ENCODE measurements around the gene TMEM151A. TPM values are rescaled to one million over a fixed set of nuclear protein-coding genes. Genes with fewer than 3 reads are reported as not detected.

TMEM151A gene
- total RNA-seq, 1 donor from 2014 or later, result not detected

DNA sequence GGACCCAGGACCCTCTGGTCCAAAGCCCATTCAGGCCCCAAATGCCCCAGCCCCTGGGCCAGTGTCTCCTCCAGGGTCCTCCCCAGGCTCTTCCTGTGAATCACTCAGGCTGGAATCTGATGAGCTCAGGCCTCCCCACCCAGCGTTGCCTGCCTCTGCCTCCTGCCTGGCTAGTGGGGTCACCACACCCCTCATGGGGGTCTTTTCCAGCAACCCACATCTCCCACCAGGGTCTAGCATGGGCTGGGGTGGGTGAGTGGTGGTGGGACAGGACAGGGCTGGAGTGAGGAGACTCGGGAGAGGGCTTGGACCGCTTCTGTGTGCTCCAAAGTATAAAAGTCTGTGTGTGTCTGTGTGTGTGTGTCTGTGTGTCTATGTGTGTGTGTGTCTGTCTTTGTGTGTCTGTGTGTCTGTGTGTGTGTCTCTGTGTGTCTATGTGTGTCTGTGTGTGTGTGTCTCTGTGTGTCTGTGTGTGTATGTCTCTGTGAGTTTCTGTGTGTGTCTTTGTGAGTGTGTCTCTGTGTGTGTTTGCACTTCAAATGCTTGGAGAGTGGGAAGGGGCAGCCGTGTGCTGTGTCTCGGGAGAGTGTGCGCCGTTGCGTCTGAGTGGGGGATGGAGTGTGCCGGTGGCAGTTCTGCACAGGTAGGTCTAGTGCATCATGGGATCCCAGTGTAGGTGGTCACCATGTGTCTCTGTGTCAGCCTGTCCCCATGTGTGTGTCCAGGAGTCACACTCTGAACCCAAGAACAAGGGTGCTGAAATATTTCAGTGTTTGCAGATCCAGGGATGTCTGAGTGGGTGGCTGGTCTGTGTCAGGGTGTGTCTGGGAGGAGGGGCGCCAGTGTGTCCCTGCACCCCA, 35.7 kb downstream of the TMEM151A start:
- peak overlapping the region; percentile 28 for H3K27ac ChIP-seq (ENCODE audit: low read depth, low read length)
- peak overlapping the region in 2 of 3 donors; percentile 23 to 68 for H3K9ac ChIP-seq (ENCODE audit: low read depth in 1 of 3, low read length in 3 of 3)
- H3K36me3 ChIP-seq (ENCODE audit: control insufficient read depth in 3 of 3, insufficient read depth in 3 of 3, low read length in 3 of 3), result peaks cover 0 to 5% (median 4%) of the 10 kb centered on the region in 3 donors
- peaks cover 19 to 34% (median 32%) of the 10 kb centered on the region in 3 donors for H3K4me1 ChIP-seq (ENCODE audit: control insufficient read depth in 3 of 3, insufficient read depth in 3 of 3, low read length in 3 of 3)
- peak overlapping the region in 1 of 3 donors; percentile 41 for H3K4me3 ChIP-seq (ENCODE audit: low read length in 3 of 3)
- no peaks in the 10 kb centered on the region for H3K27me3 ChIP-seq (ENCODE audit: control insufficient read depth in 3 of 3, insufficient read depth in 3 of 3, low read length in 3 of 3)
- H3K9me3 ChIP-seq (ENCODE audit: control insufficient read depth in 3 of 3, low read length in 3 of 3), result no peaks in the 10 kb centered on the region

- H3K27ac ChIP-seq (ENCODE audit: low read depth, low read length), result no peak overlapping the region
- H3K4me3 ChIP-seq (ENCODE audit: low read length in 3 of 3), result peak overlapping the region in 1 of 3 donors; percentile 41
- H3K9ac ChIP-seq (ENCODE audit: low read depth in 1 of 3, low read length in 3 of 3), result peak overlapping the region in 1 of 3 donors; percentile 68
- H3K36me3 ChIP-seq (ENCODE audit: control insufficient read depth in 3 of 3, insufficient read depth in 3 of 3, low read length in 3 of 3), result peaks cover 0 to 10% (median 9%) of the 10 kb centered on the region in 3 donors
- no peaks in the 10 kb centered on the region for H3K27me3 ChIP-seq (ENCODE audit: control insufficient read depth in 3 of 3, insufficient read depth in 3 of 3, low read length in 3 of 3)
- H3K9me3 ChIP-seq (ENCODE audit: control insufficient read depth in 3 of 3, low read length in 3 of 3), result no peaks in the 10 kb centered on the region
- H3K4me1 ChIP-seq (ENCODE audit: control insufficient read depth in 3 of 3, insufficient read depth in 3 of 3, low read length in 3 of 3), result peaks cover 18 to 33% (median 31%) of the 10 kb centered on the region in 3 donors
Measured at GRCh38 chr11:66328031-66328301, 36.3 kb downstream of the TMEM151A start.

- Histone ChIP-seq H3K9me3 (ENCODE audit: control insufficient read depth in 3 of 3, low read length in 3 of 3) (no peaks in the 10 kb centered on the region), H3K36me3 (ENCODE audit: control insufficient read depth in 3 of 3, insufficient read depth in 3 of 3, low read length in 3 of 3) (peaks cover 3 to 16% (median 15%) of the 10 kb centered on the region in 3 donors), H3K27ac (ENCODE audit: low read depth, low read length) (no peak overlapping the region), H3K27me3 (ENCODE audit: control insufficient read depth in 3 of 3, insufficient read depth in 3 of 3, low read length in 3 of 3) (no peaks in the 10 kb centered on the region), H3K9ac (ENCODE audit: low read depth in 1 of 3, low read length in 3 of 3) (peak overlapping the region in 2 of 3 donors; percentile 38 to 68), H3K4me1 (ENCODE audit: control insufficient read depth in 3 of 3, insufficient read depth in 3 of 3, low read length in 3 of 3) (peaks cover 18 to 33% (median 31%) of the 10 kb centered on the region in 3 donors), H3K4me3 (ENCODE audit: low read length in 3 of 3) (peak overlapping the region; percentile 35 to 58 (median 57))
Measured at GRCh38 chr11:66328302-66329144, 36.8 kb downstream of the TMEM151A start.

GRCh38 chr11:66329165-66329673, 37.5 kb downstream of the TMEM151A start:
- Histone ChIP-seq H3K4me1 (ENCODE audit: control insufficient read depth in 3 of 3, insufficient read depth in 3 of 3, low read length in 3 of 3) (peaks cover 18 to 33% (median 31%) of the 10 kb centered on the region in 3 donors), H3K27ac (ENCODE audit: low read depth, low read length) (no peak overlapping the region), H3K9me3 (ENCODE audit: control insufficient read depth in 3 of 3, low read length in 3 of 3) (no peaks in the 10 kb centered on the region), H3K27me3 (ENCODE audit: control insufficient read depth in 3 of 3, insufficient read depth in 3 of 3, low read length in 3 of 3) (no peaks in the 10 kb centered on the region), H3K4me3 (ENCODE audit: low read length in 3 of 3) (no peak overlapping the region), H3K36me3 (ENCODE audit: control insufficient read depth in 3 of 3, insufficient read depth in 3 of 3, low read length in 3 of 3) (peaks cover 3 to 17% (median 16%) of the 10 kb centered on the region in 3 donors), H3K9ac (ENCODE audit: low read depth in 1 of 3, low read length in 3 of 3) (no peak overlapping the region)

GRCh38 chr11:66330931-66331330, 39.2 kb downstream of the TMEM151A start:
- Histone ChIP-seq H3K9ac (ENCODE audit: low read depth in 1 of 3, low read length in 3 of 3) (no peak overlapping the region), H3K9me3 (ENCODE audit: control insufficient read depth in 3 of 3, low read length in 3 of 3) (no peaks in the 10 kb centered on the region), H3K27me3 (ENCODE audit: control insufficient read depth in 3 of 3, insufficient read depth in 3 of 3, low read length in 3 of 3) (no peaks in the 10 kb centered on the region), H3K4me3 (ENCODE audit: low read length in 3 of 3) (no peak overlapping the region), H3K4me1 (ENCODE audit: control insufficient read depth in 3 of 3, insufficient read depth in 3 of 3, low read length in 3 of 3) (peaks cover 27 to 45% (median 38%) of the 10 kb centered on the region in 3 donors), H3K36me3 (ENCODE audit: control insufficient read depth in 3 of 3, insufficient read depth in 3 of 3, low read length in 3 of 3) (peaks cover 3 to 17% (median 16%) of the 10 kb centered on the region in 3 donors), H3K27ac (ENCODE audit: low read depth, low read length) (no peak overlapping the region)

DNA sequence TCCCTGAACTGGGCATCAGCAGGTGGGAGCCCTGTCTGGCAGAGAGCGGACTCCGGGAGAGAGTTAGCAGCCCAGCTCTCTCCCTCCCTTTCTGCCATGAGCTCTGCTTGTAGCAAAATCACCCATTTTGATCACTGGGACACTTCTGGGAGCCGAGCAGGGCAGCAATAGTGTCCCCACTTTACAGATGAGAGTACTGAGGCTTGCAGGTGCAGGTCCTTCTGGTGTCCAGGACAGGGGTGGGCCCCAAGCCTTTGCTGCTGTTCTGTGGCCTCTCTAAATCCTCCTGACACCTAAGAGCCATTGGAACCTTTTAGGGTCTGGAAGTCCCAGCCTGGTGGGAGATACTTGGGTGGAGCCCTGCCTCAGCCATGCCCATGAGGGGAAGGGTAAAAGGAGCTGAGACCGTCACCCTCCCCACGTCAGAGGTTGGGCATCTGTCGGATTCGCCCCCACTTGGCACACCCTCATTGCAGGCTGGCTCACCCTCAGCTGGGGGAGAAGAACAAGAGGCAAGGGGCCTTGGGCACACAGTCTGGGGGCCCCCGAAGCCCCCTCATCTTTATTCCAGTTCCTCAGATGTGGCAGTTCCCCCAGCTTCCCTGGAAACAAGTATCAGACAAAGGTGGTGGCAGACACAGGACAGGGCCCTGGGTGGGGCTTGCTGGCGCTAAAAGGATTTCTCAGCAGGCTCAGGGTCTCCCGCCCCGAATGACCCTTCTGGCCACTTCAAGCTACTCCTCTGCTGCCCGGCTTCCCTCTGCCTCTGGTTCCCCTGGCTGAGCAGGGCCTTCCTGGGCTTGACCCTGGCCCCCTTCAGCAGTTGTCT, 40.1 kb downstream of the TMEM151A start:
- Histone ChIP-seq H3K9me3 (ENCODE audit: control insufficient read depth in 3 of 3, low read length in 3 of 3) (no peaks in the 10 kb centered on the region), H3K36me3 (ENCODE audit: control insufficient read depth in 3 of 3, insufficient read depth in 3 of 3, low read length in 3 of 3) (peaks cover 3 to 17% (median 16%) of the 10 kb centered on the region in 3 donors), H3K9ac (ENCODE audit: low read depth in 1 of 3, low read length in 3 of 3) (no peak overlapping the region), H3K27ac (ENCODE audit: low read depth, low read length) (no peak overlapping the region), H3K4me1 (ENCODE audit: control insufficient read depth in 3 of 3, insufficient read depth in 3 of 3, low read length in 3 of 3) (peaks cover 35 to 46% (median 45%) of the 10 kb centered on the region in 3 donors), H3K4me3 (ENCODE audit: low read length in 3 of 3) (no peak overlapping the region), H3K27me3 (ENCODE audit: control insufficient read depth in 3 of 3, insufficient read depth in 3 of 3, low read length in 3 of 3) (no peaks in the 10 kb centered on the region)

GRCh38 chr11:66332371-66333219, 40.9 kb downstream of the TMEM151A start:
- Histone ChIP-seq H3K9me3 (ENCODE audit: control insufficient read depth in 3 of 3, low read length in 3 of 3) (no peaks in the 10 kb centered on the region), H3K36me3 (ENCODE audit: control insufficient read depth in 3 of 3, insufficient read depth in 3 of 3, low read length in 3 of 3) (peaks cover 6 to 21% (median 20%) of the 10 kb centered on the region in 3 donors), H3K27ac (ENCODE audit: low read depth, low read length) (no peak overlapping the region), H3K4me3 (ENCODE audit: low read length in 3 of 3) (no peak overlapping the region), H3K9ac (ENCODE audit: low read depth in 1 of 3, low read length in 3 of 3) (no peak overlapping the region), H3K4me1 (ENCODE audit: control insufficient read depth in 3 of 3, insufficient read depth in 3 of 3, low read length in 3 of 3) (peaks cover 35 to 49% (median 46%) of the 10 kb centered on the region in 3 donors), H3K27me3 (ENCODE audit: control insufficient read depth in 3 of 3, insufficient read depth in 3 of 3, low read length in 3 of 3) (no peaks in the 10 kb centered on the region)

DNA sequence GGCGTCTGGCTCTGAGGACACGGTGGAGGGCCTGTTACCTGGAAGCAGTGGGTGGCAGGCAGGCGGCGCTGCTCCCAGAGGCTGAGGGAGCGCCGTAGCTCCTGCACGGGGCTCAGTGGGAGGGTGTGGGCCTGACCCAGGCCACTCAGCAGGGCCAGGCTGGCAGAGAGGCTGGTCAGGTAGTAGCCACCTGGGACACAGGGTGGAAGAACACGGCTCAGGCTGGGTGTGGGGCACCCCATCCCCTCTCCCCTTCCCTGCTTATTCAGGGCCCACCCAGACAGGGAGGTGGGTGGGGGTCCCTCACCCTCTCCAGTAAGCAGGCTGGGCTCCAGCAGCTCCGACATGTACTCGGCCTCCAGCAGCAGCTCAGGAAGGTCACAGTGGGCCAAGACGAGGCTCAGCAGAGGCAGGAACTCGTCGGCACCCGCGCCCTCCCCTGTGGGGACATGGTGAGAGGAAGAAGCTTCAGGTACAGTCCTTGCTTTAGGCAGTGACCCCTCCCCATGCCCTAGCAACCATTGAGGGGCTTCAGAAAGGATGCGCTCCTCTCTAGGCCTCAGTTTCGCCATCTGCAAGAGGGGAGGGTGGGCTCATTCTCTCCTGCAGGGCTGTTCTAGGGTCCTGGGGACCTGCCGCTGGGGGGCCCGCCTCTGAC, 41.7 kb downstream of the TMEM151A start:
- Histone ChIP-seq H3K36me3 (ENCODE audit: control insufficient read depth in 3 of 3, insufficient read depth in 3 of 3, low read length in 3 of 3) (peaks cover 6 to 26% (median 24%) of the 10 kb centered on the region in 3 donors), H3K4me1 (ENCODE audit: control insufficient read depth in 3 of 3, insufficient read depth in 3 of 3, low read length in 3 of 3) (peaks cover 28 to 44% (median 43%) of the 10 kb centered on the region in 3 donors), H3K27ac (ENCODE audit: low read depth, low read length) (no peak overlapping the region), H3K9me3 (ENCODE audit: control insufficient read depth in 3 of 3, low read length in 3 of 3) (no peaks in the 10 kb centered on the region), H3K27me3 (ENCODE audit: control insufficient read depth in 3 of 3, insufficient read depth in 3 of 3, low read length in 3 of 3) (no peaks in the 10 kb centered on the region), H3K4me3 (ENCODE audit: low read length in 3 of 3) (no peak overlapping the region), H3K9ac (ENCODE audit: low read depth in 1 of 3, low read length in 3 of 3) (no peak overlapping the region)

Measured in skeletal muscle tissue (tissue), 4 donors.